HG03521 (cell line): Measurements from ENCODE around the gene HILPDA.
A peak's percentile ranks its signal among the peaks of the same experiment; 100 is the strongest.
"Not testable (repeated sequence)": the region's sequence is repeated elsewhere in the genome, so short reads cannot be mapped to it uniquely, and the experiment has no call there.

Source experiments
- ATAC-seq: cut with Tn5 transposase; IDR thresholded peaks from one replicate; pipeline ENCODE4 v1.9.1; 2021; ENCODE audit warnings: mild to moderate bottlenecking, moderate library complexity; ENCODE audit not compliant: unreplicated experiment

The HILPDA gene

GRCh38 chr7:128459394-128459878 lies 3.8 kb downstream of the HILPDA start:
- peak; percentile 42 for ATAC-seq

- no peak for ATAC-seq
Measured at GRCh38 chr7:128462460-128462859, 6.8 kb downstream of the HILPDA start.

GRCh38 chr7:128463345-128463744 lies 7.7 kb downstream of the HILPDA start:
- ATAC-seq: not testable (repeated sequence)

- ATAC-seq: not testable (repeated sequence)
Measured at GRCh38 chr7:128463933-128464332, 8.3 kb downstream of the HILPDA start.

- ATAC-seq: not testable (repeated sequence)
Measured at GRCh38 chr7:128466871-128467270, 11.2 kb downstream of the HILPDA start.

- peak; percentile 92 for ATAC-seq
Measured at GRCh38 chr7:128476402-128477335, 21.0 kb downstream of the HILPDA start, which contains the start of gene METTL2B. Gene METTL2B, plus strand, starts transcription at chr7:128476748. Its CDS starts 18 bp downstream, at chr7:128476766.

- ATAC-seq: not testable (repeated sequence)
Measured at GRCh38 chr7:128477336-128477690, 21.6 kb downstream of the HILPDA start.

- ATAC-seq: not testable (repeated sequence)
Measured at GRCh38 chr7:128479082-128479481, 23.4 kb downstream of the HILPDA start.

- not testable (repeated sequence) for ATAC-seq
Measured at GRCh38 chr7:128488134-128488533, 32.5 kb downstream of the HILPDA start.

GRCh38 chr7:128497405-128497804 lies 41.7 kb downstream of the HILPDA start:
- ATAC-seq: no peak

- not testable (repeated sequence) for ATAC-seq
Measured at GRCh38 chr7:128505416-128505815, 49.7 kb downstream of the HILPDA start.

- ATAC-seq: not testable (repeated sequence)
Measured at GRCh38 chr7:128506819-128507218, 51.1 kb downstream of the HILPDA start.

- not testable (repeated sequence) for ATAC-seq
Measured at GRCh38 chr7:128507321-128507993, 51.8 kb downstream of the HILPDA start.
